Suprapubic skin (tissue), 4 donors: ENCODE results near the gene FAF1.

Experiments used
- CTCF ChIP-seq, 2 donors: fragments of 200-600 bp in 1 of 2; fragments of 450-650 bp in 1 of 2; sonication (generic) in 1 of 2; IDR thresholded peaks; one replicate each; pipeline ENCODE4 v1.5.1; 2016 to 2019; ENCODE audit warnings: antibody characterized with exemption in 2 of 2, mild to moderate bottlenecking in 1 of 2, moderate library complexity in 1 of 2
- EP300 ChIP-seq: sonication (generic); formaldehyde crosslinking; IDR thresholded peaks from one replicate; pipeline ENCODE4 v1.6.1; 2017; ENCODE audit warnings: antibody characterized with exemption
- POLR2A ChIP-seq, 2 donors: fragments of 450-650 bp; IDR thresholded peaks; one replicate each; pipeline ENCODE4 v1.6.1; 2017; ENCODE audit warnings: antibody characterized with exemption in 2 of 2, mild to moderate bottlenecking in 2 of 2, moderate library complexity in 2 of 2
- POLR2AphosphoS5 ChIP-seq, 3 donors: sonication (generic); formaldehyde crosslinking; IDR thresholded peaks; one replicate each; pipeline ENCODE4 v1.6.1; 2017; ENCODE audit warnings: antibody characterized with exemption in 3 of 3

- TF ChIP-seq CTCF (IDR thresholded peaks at IDR 0.05) (no peak), POLR2A (IDR thresholded peaks at IDR 0.05) (no peak), EP300 (no peak), POLR2AphosphoS5 (IDR thresholded peaks at IDR 0.05) (no peak)
Observed at GRCh38 chr1:50831300-50832061, 128.6 kb downstream of the FAF1 start.
